Endothelial cell of umbilical vein (primary cell): ENCODE data around the gene SLC46A2. TPM values are rescaled to one million over a fixed set of nuclear protein-coding genes. Genes with fewer than 3 reads are reported as not detected.

Experiments
- BruUV-seq: library from RNA; stranded (reverse); fragments of 400-500 nt; replicated peaks from 2 replicates; lab custom pipeline; 2021; lab: Mats Ljungman, UMichigan
- CTCF ChIA-PET: fragments of 300-600, 350-600 bp; sonication (Branson Sonifier 250); formaldehyde crosslinking; loops from one replicate; lab custom pipeline; 2021; ENCODE audit warnings: antibody characterized with exemption, inconsistent platforms; lab: Charles Lee
- POLR2A ChIA-PET: fragments of 300-600, 350-600 bp; sonication (Branson Sonifier 250); formaldehyde crosslinking; loops from one replicate; lab custom pipeline; 2021; ENCODE audit warnings: antibody characterized with exemption, inconsistent platforms; lab: Charles Lee
- DNase-seq: peaks from one replicate; pipeline ENCODE4 v3.0.0-alpha.2; 2011; ENCODE audit warnings: low read depth, low spot score
- FAIRE-seq: peaks from 2 replicates; lab custom pipeline; 2011; peaks lifted over from hg19 to GRCh38; lab: Jason Lieb, UNC
- H2AFZ ChIP-seq: 2 replicates; pipeline ENCODE4 v1.6.0; 2012; ENCODE audit warnings: low read depth, low read length, control low read depth, inconsistent platforms
- H3K27ac ChIP-seq: 2 replicates; pipeline ENCODE4 v1.5.1; 2011; ENCODE audit warnings: low read depth, mild to moderate bottlenecking, control low read depth, low read length, moderate library complexity; ENCODE audit not compliant: insufficient read depth
- H3K27me3 ChIP-seq, 2 experiments: 2 replicates each; pipeline versions ENCODE4 v1.6.0 to v1.6.1; 2011; ENCODE audit warnings: low read length in 2 of 2, mixed read lengths in 1 of 2; ENCODE audit not compliant: control insufficient read depth in 2 of 2, insufficient read depth in 2 of 2
- H3K36me3 ChIP-seq, 2 experiments: 2 replicates in 1 of 2; 3 replicates in 1 of 2; pipeline ENCODE4 v1.5.1; 2011; ENCODE audit warnings: low read length in 2 of 2, mild to moderate bottlenecking in 1 of 2, moderate library complexity in 1 of 2; ENCODE audit not compliant: control insufficient read depth in 2 of 2, insufficient read depth in 2 of 2; ENCODE audit errors: extremely low read depth in 1 of 2
- H3K4me1 ChIP-seq: 3 replicates; pipeline ENCODE4 v1.5.1; 2011; ENCODE audit warnings: mild to moderate bottlenecking, low read length; ENCODE audit not compliant: control insufficient read depth, insufficient read depth; ENCODE audit errors: extremely low read depth
- H3K4me2 ChIP-seq: 2 replicates; pipeline ENCODE4 v1.6.1; 2011; ENCODE audit warnings: low read length, control low read depth, mixed read lengths; ENCODE audit not compliant: insufficient read depth
- H3K4me3 ChIP-seq, 3 experiments: fragments of 200-600 bp in 1 of 3; sonication (generic), shearing (Covaris generic) in 1 of 3; replicated peaks in 1 of 3; 2 replicates each; pipeline ENCODE4 v1.5.1; 2011 to 2016; ENCODE audit warnings: control low read depth in 3 of 3, low read length in 3 of 3, mild to moderate bottlenecking in 2 of 3, inconsistent platforms in 1 of 3, low read depth in 1 of 3, moderate library complexity in 1 of 3; ENCODE audit not compliant: insufficient read depth in 1 of 3
- H3K79me2 ChIP-seq: 2 replicates; pipeline ENCODE4 v1.6.0; 2012; ENCODE audit warnings: low read length, inconsistent platforms; ENCODE audit not compliant: control insufficient read depth, insufficient read depth
- H3K9ac ChIP-seq: replicated peaks from 2 replicates; pipeline ENCODE3; 2011; ENCODE audit warnings: low read length, control low read depth; ENCODE audit not compliant: insufficient read depth; ENCODE audit errors: extremely low read depth
- H3K9me1 ChIP-seq: replicated peaks from 3 replicates; pipeline ENCODE4 v1.6.0; 2011; ENCODE audit warnings: mild to moderate bottlenecking, low read length; ENCODE audit not compliant: control insufficient read depth, insufficient read depth; ENCODE audit errors: extremely low read depth
- H3K9me3 ChIP-seq: replicated peaks from 2 replicates; pipeline ENCODE4 v1.5.1; 2012; ENCODE audit warnings: low read length, inconsistent platforms; ENCODE audit not compliant: control insufficient read depth, insufficient read depth
- H4K20me1 ChIP-seq: replicated peaks from 2 replicates; pipeline ENCODE3; 2011; ENCODE audit warnings: mild to moderate bottlenecking, low read length; ENCODE audit not compliant: control insufficient read depth, insufficient read depth; ENCODE audit errors: extremely low read depth
- GATA2 ChIP-seq: IDR thresholded peaks from 2 replicates; pipeline ENCODE4 v1.7.0; 2011; ENCODE audit warnings: low read depth, mild to moderate bottlenecking, moderate library complexity, mixed read lengths, low read length; ENCODE audit not compliant: insufficient read length, insufficient read depth
- JUN ChIP-seq: IDR thresholded peaks from 2 replicates; pipeline ENCODE4 v1.6.1; 2011; ENCODE audit warnings: borderline replicate concordance, low read depth; ENCODE audit not compliant: insufficient read length, insufficient read depth
- MYC ChIP-seq: IDR thresholded peaks from one replicate; pipeline ENCODE4 v1.6.1; 2011; ENCODE audit warnings: mild to moderate bottlenecking, low read depth, low read length
- POLR2A ChIP-seq: IDR thresholded peaks from 2 replicates; pipeline ENCODE4 v1.6.1; 2012; ENCODE audit warnings: low read depth, mild to moderate bottlenecking, control low read depth, low read length
- dilution Hi-C: fragments of 300-500 bp; cut with MboI; formaldehyde crosslinking; loops from one replicate; pipeline ENCODE4 v1.15.0; 2019; ENCODE audit warnings: low sequenced_read_pairs; ENCODE audit not compliant: extremely low pct_ligation_motif_present
- intact Hi-C: fragments of 100-400 bp; cut with micrococcal nuclease; formaldehyde crosslinking; loops from one replicate; pipeline ENCODE4 v1.10.0; 2022
- polyA plus RNA-seq, 4 experiments: library from polyadenylated mRNA; depleted of rRNA in 3 of 4; stranded (reverse) in 3 of 4; unstranded in 1 of 4; fragments of >200 nt; gene quantifications; 2 replicates each; pipeline versions ENCODE4 v1.2.1 to v1.2.3, GENCODE V29; 2011 to 2012; ENCODE audit warnings: missing spikeins in 1 of 4
- total RNA-seq: library from RNA; stranded (reverse); gene quantifications from 2 replicates; pipeline ENCODE4 v1.2.3, GENCODE V29; 2021

SLC46A2 gene
- total and polyA plus RNA-seq, 2 donors (not counting 3 experiments of a cell fraction or from before 2014, with no cell fraction given): not detected

GRCh38 chr9:112856200-112856599 lies 34.5 kb downstream of the SLC46A2 start:
- DNase-seq (no peak), FAIRE-seq (no peak)
- Histone ChIP-seq H3K9me3 (no peaks in the 10 kb centered on the region), H3K4me3 (no peak overlapping the region), H3K9ac (no peak overlapping the region), H3K27ac (no peak overlapping the region), H3K4me2 (no peak overlapping the region), H3K4me1 (no peaks in the 10 kb centered on the region), H3K27me3 (no peaks in the 10 kb centered on the region), H2AFZ (no peak overlapping the region), H3K9me1 (no peaks in the 10 kb centered on the region), H4K20me1 (no peaks in the 10 kb centered on the region), H3K36me3 (no peaks in the 10 kb centered on the region), H3K79me2 (no peaks in the 10 kb centered on the region)
- dilution Hi-C loops: no loop called here
- intact Hi-C loops: no loop called here
- POLR2A ChIA-PET: interaction anchor here (0.5 kb wide), 1 partner anchor 948 kb away, joined by 5 read pairs; no protein-coding TSS in a partner anchor
- no peak for TF ChIP-seq JUN
- CTCF ChIA-PET: interaction anchor here (1.5 to 3.6 kb wide), 3 partner anchors 8 to 47 kb away, joined by 3 to 22 read pairs (median 9); no protein-coding TSS in a partner anchor
- no TSS peak for BruUV-seq

- no peak for FAIRE-seq
- no peak for DNase-seq
- Histone ChIP-seq H3K4me3 (no peak overlapping the region), H2AFZ (no peak overlapping the region), H3K27ac (no peak overlapping the region), H3K9ac (no peak overlapping the region), H3K4me2 (no peak overlapping the region), H3K4me1 (peaks cover under 1% of the 10 kb centered on the region), H3K79me2 (no peaks in the 10 kb centered on the region), H4K20me1 (no peaks in the 10 kb centered on the region), H3K36me3 (no peaks in the 10 kb centered on the region), H3K9me1 (no peaks in the 10 kb centered on the region), H3K9me3 (no peaks in the 10 kb centered on the region), H3K27me3 (no peaks in the 10 kb centered on the region)
- intact Hi-C loops: no loop called here
- ChIA-PET CTCF (interaction anchor here (1.6 kb wide), 1 partner anchor 10 kb away, joined by 3 read pairs; no protein-coding TSS in a partner anchor), POLR2A (no interaction called here)
- dilution Hi-C loops: no loop called here
- no TSS peak for BruUV-seq
- TF ChIP-seq POLR2A (no peak), GATA2 (no peak), MYC (no peak)
Measured at GRCh38 chr9:112854657-112855056, 36.0 kb downstream of the SLC46A2 start.
